Activated naive CD8-positive, alpha-beta T cell treated with anti-CD3 and anti-CD28 coated beads, Interleukin-2, amount 50 U/mL, for 16 hours (primary cell): Measurements from ENCODE around the gene NSUN5.
"Not testable (repeated sequence)": the region's sequence is repeated elsewhere in the genome, so short reads cannot be mapped to it uniquely, and the experiment has no call there.

Experiments used
- DNase-seq: peaks from one replicate; pipeline ENCODE4 v3.0.0-alpha.2; 2020; ENCODE audit warnings: low read depth, low spot score

NSUN5 gene

DNA sequence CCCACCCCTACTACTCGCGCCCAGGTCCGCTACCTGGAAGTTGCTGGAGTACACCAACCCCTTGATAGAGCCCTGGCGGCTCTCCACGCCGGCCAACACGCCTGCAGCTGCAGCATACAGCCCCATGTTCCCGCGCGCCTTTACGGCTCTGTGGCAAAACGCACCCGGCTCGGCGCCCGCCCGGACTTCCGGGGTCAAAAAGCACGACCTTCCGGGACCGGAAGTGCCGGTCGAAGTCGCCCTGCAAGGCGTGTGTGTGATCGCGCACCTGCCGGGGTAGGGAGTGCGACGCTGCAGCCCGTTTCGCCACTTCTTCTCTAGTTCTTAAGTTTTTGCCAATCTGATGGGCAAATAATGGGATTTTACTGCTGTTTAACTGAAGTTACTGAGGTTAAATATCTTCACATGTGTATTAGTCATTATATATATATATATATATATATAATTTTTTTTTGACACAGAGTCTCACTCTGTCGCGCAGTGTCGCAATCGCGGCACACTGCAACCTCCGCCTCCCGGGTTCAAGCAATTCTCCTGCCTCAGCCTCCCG, at the start of gene NSUN5:
Gene NSUN5, minus strand, starts transcription at position 162 of the 550 bp plus-strand sequence. Its CDS starts 36 bp downstream, at position 126.
- DNase-seq: peak; percentile 85

DNA sequence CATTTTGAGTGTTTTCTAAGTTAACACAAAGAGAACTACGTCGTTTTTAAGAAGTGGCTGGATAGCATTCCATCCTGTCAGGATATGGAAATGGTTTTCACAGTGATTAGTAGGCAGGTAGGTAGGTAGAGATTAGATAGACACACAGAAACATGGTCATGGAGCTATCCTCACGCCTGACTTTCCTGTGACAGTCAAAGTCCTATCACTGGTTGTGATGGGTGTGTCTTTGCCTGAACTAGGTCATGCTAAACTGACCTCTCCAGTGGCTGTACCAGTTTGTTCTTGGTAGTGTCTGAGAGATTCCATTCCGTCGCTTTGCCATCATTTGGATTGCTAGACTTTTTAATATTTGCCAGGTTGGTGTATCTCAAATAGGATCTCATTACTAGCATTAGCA, 47.5 kb upstream of the NSUN5 start:
- no peak for DNase-seq

DNA sequence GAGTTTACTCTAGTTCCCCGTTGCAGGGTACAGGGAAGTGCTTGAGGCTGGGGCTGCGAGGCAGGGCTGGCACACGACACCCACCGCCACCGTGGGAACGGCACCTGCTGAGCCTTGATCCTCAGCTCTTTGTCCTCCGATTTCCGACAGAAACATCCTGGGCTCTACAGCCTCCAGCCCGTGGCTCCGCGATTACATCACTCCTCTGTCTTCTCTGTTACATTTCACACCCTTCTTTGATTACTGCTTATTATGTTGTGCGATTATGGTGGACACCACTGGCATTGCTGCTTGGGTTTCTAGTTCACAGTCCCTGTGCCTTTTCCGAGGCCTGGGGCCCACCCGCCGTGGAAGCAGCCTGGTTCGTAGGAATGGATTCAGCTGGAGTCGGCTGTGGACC, 46.2 kb upstream of the NSUN5 start:
- no peak for DNase-seq

DNA sequence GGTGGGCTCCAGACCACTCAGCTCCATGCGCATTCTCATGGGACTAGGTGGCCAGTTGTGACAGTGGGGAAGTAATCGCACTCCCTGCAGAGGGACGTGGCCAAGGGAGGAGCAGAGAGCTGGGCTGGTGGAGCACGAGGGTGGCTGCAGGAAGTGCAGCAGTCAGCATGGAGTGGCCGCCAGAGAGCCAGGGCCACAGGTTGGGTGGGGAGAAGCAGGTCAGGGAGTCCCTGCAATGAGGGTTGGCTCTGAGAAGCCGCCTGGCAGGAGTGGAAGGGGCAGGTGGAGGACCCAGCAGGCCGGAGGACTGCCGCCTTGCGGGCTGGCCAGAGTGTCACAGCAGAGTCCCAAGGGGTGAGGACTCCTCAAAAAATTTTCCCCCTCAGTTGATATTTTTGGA, 45.6 kb upstream of the NSUN5 start:
- DNase-seq: no peak

DNA sequence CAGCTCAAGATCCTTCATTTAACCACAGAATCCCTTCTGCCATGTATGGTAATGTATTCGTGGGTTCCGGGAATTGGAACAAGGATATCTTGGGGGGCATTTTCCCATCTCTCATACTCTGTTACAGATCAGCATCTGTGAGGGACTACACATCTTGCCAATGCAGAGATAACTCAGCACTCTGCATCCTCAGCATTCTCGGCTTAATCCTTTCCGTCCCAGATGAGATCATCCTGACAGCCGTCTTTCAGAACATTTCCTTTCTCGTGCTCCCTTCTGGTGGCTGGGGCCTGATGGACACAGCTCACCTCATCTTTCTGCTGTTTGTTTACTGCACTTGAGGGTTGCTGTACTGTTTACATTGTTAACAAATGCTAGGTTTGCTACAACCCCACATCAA, 44.6 kb upstream of the NSUN5 start:
- DNase-seq: no peak

DNA sequence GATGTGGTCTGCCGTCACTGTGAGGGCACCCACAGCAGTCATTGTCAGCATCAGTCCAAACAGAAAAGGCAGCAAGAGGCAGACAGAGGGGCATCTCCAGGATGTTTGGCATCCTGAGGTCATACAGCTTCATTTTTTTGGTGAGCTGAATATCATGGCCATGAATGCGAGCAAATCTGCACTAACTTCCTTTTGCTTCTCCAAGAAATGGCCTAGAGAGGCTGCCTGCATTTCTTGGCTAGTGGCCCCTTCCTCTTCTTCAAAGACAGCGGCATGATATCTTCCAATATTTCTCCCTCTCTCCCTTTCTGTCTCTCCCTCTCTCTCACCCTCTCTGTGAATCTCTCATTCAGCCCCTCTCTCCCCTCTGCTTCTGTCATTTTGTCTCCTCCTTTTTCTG, 44.2 kb upstream of the NSUN5 start:
- no peak for DNase-seq

DNA sequence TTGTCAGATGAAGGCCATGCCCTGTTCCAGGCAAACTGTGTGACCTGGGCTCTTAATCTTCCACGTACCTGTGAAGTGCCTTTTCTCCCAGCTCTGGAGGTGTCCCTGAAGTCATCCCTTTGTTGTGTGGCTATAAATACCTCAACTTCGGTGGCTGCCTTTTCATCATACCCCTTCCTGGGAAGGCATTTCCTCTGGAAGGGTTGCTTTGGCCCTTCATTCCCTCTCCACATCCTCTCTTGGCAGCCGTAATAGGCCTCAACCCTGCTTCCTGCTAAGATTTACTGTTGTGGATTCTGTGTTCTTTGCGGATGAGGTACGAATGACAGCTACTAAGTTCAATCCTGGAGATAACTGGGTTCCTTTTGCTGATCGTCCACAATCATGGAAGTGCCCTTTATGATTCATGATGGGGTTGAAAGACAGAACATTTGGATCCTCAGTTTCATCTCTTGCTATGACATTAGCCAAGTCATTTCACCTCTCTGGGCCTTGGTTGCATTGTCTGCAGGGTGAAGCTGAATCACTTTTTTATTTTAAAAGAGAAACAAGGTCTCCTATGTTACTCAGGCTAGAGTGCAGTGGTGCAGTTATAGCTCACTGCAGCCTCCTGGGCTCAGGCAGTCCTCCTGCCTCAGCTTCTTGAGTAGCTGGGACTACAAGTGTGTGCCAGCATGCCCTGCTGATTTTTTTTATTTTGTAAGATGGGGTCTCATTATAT, 43.0 kb upstream of the NSUN5 start:
- no peak for DNase-seq

DNA sequence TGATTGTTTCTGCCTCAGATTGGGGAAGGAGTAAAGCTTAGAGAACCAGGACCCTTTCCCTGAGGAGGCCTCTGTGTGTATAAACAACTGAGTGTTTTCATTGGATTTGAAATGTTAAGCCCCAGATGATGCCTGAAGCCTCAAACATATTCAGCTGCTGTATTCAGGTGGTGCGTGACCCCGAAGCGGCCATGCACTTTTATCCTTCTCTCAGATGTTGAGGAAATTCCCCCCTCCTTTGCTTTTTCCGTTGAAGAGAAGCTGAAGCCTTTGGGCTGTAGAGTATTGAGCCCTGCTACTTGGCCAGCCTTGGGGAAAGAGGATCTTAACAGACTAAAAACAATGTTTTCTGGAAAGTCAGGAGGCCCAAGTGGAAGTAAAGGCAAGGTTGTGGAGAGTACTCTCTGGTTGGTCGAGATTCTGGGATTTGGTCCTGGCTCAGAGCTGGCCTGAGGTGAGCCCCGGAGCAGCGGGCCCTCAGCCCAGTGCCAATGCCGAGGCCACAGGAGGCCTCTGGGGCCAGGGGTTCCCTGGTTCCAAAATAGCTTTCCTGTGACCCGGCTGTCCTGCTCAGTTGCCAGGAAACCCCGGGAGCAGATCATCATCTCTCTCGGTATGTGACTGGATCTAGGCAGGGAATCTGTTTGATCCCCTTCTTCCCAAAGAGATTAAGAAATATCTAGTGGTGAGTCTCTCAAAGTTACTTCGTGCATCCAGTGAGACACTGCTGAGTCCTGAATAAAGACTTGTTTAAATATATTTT, 41.9 kb upstream of the NSUN5 start:
- no peak for DNase-seq

DNA sequence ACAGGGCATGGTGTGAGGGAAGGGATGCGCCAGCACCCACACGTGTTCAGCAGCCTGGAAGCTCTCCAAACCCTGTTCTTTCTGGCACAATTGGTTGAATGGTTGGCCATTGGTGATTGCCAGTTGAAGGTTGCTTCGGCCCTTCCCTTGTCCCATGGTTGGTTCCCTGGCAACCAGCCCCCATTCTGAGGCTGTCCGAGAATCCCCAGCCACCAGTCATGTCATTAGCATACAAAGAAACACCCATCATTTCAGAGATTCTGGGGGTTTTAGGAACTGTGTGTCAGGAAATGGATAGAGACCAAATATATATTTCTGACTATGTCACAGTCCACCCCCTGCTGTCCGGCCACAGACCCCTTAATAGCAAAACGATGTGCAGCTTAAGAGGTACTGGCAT, 41.1 kb upstream of the NSUN5 start:
- DNase-seq: no peak

DNA sequence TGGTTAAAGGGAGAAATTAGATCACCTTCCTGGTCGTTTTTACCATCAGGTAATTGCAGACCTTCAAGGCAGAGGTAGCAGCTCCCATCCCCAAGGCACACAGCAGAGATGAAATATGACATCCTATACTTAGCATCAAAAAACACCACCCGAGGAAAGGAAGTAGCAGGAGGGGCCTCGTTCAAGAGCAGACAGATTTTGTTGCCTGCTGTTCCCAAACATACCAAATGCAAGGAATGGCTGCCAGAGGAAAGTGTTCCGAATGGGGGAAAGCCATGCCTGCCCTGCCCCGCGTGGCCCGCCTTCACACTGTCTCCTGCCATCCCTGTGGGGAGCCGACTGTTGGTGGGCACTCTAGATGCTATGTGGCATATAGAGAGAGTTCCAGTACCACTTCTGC, 37.3 kb upstream of the NSUN5 start:
- no peak for DNase-seq

DNA sequence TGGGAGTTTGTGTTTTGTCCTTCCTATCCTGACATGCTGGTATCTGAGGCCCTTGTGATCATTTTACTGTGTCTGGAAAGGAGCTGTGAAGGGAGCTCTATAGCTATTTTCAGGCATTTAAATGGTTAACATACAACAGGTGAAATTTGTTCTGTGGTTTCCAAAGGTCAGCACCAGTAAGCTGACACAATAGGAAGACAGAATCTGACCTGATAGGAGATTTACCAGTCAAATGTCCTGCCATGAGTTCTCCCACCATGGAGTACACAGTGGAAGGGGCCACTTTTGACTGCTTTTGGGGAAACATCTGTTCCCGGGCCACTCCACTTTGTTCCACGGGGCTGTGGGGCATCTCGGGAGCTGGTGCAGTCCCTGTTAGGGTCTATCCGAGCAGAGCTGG, 36.9 kb upstream of the NSUN5 start:
- DNase-seq: no peak

DNA sequence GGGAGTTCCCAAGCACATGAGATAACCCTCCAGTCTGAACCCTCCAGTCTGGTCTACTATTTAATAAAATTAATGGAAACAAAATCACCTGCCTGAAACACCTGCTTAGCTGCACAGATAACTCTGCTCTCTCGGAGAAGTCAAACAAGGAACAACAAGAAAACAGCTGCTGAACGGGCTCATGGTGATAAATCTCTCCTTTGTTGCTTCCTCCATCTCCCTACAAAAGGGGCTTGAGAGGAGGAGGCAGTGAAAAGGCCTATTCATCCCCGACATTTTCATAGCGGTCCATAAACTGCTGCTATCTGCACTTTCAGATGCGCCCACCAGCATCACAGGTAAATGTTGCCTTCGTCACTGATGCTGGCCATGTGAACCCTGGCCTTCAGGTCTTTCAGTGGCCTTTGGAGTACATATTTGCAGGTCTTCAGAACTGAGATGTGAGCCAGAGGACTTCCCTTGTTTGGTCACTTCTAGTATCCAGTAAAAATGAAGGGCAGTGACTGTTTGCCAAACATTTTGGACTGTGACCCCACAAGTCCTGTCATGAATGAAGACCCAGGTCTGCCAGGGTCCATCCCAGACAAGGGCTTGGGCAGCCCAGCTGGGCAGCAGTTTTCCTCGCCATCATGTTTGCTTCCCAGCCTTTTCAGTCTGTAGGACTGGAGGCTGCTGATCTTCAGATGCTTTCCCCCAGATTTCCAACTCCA, 35.2 kb upstream of the NSUN5 start:
- DNase-seq: no peak

DNA sequence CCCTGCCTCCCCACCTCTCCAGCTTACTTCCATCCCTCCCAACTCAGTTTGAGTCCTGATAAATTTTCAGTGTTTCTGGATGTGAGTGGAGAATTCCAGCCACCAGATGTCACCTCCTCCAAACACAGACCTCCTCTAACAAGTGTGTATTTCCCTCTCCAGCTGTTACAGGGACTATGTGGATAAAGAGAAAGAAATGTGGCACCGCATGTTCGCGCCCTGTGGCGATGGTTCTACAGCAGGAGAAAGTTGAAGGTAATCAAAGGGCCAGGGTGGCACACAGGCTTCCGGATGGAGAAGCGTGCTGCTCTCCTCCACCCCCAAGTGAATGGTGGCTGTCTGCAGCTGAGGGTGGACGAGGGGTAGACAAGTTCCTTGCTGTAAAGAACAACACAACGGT, 34.0 kb upstream of the NSUN5 start:
- DNase-seq: no peak

DNA sequence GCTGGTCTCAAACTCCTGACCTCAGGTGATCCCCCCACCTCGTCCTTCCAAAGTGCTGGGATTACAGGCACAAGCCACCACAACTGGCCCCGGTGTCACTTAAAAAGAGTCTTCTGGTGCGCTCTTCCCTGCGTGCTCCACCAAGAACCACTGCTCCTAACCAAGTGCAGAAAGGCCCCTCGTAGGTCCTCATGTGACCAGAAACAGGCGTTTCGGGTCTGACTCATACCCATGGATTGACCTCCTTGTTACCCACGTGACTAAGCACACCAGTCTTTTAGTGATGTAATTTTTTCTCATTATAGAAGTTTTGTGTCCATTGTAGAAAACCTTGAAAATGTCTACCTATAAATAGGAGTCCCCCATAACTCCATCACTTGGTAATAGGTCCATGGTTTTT, 33.3 kb upstream of the NSUN5 start:
- DNase-seq: no peak

DNA sequence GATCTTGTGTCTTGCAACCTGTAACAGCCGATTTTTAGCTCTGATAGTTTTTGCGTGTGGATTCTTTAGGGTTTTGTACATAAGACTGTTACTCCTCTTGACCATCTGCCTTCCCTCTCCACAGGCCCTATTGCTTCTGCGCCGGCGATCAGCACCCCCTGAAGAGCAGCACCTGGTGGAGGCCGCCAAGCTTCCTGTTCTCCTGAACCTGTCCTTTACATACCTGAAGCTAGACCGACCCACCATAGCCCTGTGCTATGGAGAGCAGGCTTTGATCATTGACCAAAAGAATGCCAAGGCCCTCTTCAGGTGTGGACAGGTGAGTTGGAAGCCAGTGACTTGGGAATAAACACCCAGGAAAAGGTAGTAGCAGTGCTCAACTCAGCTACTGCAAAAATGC, 31.9 kb upstream of the NSUN5 start:
- no peak for DNase-seq

DNA sequence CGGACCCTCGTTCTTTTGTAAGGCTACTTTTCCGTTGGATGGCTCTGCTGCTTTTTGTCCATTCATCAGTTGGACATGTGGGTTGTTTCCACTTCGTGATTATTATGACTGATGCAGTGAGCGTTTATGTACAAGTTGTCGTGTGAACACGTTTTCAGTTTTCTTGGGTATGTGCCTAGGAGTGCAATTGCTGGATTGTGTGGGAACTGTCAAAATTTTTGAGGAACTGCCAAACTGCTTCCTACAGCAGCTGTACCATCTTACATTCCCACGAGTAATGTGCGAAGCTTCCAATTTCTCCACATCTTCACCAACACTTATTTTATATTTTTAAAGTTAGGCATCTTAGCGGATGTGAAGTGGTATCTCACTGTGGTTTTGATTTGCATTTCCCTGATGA, 29.7 kb upstream of the NSUN5 start:
- DNase-seq: no peak

DNA sequence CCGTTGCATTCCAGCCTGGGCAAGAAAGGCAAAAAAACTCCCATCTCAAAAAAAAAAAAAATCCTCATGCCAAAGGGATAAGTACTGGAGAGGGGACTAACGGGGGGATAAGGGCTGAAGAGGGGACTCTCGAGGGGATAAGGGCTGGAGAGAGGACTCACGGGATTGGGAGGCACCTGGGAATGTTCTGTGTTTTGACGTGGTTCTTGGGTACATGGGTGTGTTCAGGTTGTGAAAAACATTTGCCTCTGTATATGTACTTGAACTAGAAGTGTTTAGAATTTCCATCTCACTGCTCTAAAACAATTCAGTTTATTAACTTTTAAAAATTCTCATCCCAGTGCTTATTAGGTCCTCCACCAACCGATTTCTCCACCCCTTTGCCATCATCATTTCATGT, 23.8 kb upstream of the NSUN5 start:
- no peak for DNase-seq

DNA sequence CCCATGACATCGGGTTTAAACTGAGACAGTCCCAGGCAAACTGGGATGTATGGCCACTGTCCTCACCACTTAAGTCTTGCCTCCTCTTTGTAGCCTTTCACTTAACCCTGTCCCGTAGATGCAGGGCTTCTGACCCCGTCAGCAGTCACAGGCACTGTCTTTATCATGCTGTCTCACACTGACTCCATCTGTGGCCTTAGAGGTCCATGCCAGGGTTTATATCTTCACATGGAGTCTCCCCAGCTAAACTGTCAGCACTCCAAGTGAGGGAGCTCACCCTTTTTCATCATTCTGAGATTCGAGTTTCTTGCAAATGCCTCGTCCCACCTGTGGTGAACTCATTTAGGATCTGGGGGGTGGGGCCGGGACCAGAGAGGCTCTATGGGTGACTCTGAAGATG, 22.1 kb upstream of the NSUN5 start:
- DNase-seq: no peak

DNA sequence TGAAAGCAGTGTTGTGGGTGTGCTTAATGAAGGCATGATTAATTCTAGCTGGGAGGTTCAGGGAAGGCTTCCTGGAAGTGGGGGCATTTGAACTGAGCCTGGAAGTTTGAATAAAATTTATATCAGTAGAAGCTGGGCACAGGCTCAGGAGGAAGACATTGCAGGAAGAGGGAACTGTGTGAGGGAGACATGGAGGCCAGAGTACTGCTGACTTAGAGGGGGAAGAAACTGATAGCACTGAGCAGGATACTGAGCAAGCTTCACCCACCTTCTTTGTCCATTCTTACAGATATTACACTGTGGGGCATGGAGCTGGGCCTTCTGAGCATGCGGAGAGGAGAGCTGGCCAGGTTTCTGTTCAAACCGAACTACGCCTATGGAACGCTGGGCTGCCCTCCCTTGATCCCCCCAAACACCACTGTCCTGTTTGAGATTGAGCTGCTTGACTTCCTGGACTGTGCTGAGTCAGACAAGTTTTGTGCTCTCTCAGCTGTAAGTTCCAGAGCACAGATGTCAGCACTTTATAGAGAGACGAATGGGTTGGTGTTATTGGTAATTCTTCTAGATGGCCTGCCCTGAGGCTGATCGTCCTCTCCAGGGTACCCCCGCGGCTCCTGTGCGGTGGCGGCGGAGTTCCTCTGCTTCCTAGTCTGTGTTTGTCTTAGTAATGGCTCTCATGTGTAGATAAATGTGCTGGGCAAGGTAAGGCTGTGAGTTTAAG, 21.4 kb upstream of the NSUN5 start:
- no peak for DNase-seq

DNA sequence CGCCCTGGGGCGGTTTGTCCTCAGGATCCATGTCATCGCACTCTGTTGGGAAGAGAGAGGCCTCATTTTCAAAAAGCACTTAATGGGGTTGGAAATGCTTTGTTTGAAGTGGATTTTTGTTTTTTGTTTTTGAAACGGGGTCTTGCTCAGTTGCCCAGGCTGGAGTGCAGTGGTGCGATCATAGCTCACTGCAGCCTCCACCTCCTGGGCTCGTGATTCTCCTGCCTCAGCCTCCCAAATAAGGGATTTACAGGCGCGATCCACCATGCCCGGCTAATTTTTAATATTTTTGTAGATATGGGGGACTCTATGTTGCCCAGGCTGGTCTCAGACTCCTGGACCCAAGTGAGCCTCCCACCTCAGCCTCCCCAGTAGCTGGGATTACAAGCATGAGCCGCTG, 20.1 kb upstream of the NSUN5 start:
- no peak for DNase-seq

DNA sequence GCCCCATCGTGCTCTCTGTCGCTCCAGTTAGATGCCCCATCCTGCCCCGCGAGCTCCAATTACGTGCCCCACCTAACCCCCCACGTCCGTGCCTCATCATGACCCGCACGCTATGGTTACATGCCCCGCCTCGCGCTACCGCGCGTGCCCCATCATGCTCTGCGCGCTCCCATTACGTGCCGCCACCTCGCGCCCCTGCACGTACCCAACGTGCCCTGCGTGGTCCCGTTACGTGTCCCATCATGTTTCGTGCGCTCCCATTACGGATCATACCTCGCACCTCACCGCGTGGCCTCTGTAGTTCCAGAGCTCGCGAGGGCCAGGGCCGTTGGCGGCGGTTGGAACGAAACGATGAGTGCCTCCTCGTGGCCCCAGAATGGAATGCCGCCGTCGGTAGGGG, 19.3 kb upstream of the NSUN5 start, which contains the start of the genes FKBP6 and TRIM50:
Gene FKBP6, plus strand, starts transcription at position 240 of the 400 bp plus-strand sequence. CDS start 268 bp downstream, outside the sequence.
Gene TRIM50, minus strand, starts transcription at position 161 of the 400 bp plus-strand sequence. CDS start 3,295 bp downstream, outside the sequence.
- DNase-seq: not testable (repeated sequence)
